ENCODE results near the gene RALGAPA1.
"Not testable (repeated sequence)": the region's sequence is repeated elsewhere in the genome, so short reads cannot be mapped to it uniquely, and the experiment has no call there.

The RALGAPA1 gene

DNA sequence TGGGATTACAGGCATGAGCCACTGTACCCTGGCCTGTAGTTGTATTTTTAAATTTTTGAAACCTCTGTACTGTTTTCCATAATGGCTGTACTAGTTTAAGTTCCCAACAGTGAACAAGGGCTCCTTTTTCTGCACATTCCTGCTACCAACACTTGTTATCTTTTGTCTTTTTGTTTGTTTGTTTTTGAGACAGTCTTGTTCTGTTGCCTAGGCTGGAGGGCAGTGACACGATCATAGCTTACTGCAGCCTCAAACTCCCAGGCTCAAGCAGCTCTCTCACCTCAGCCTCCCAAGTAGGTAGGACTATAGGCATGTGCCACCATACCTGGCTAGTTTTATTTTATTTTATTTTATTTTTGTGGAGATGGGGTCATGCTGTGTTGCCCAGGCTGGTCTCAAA is 40.0 kb upstream of the RALGAPA1 start:
- TF ChIP-seq, protein P1, sequence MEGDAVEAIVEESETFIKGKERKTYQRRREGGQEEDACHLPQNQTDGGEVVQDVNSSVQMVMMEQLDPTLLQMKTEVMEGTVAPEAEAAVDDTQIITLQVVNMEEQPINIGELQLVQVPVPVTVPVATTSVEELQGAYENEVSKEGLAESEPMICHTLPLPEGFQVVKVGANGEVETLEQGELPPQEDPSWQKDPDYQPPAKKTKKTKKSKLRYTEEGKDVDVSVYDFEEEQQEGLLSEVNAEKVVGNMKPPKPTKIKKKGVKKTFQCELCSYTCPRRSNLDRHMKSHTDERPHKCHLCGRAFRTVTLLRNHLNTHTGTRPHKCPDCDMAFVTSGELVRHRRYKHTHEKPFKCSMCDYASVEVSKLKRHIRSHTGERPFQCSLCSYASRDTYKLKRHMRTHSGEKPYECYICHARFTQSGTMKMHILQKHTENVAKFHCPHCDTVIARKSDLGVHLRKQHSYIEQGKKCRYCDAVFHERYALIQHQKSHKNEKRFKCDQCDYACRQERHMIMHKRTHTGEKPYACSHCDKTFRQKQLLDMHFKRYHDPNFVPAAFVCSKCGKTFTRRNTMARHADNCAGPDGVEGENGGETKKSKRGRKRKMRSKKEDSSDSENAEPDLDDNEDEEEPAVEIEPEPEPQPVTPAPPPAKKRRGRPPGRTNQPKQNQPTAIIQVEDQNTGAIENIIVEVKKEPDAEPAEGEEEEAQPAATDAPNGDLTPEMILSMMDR (conservative IDR thresholded peaks at IDR 0.05; ENCODE audit: control insufficient read depth, insufficient read depth, low read depth, low read length) = no peak
- DNase-seq (ENCODE audit: low read depth) = no peak

DNA sequence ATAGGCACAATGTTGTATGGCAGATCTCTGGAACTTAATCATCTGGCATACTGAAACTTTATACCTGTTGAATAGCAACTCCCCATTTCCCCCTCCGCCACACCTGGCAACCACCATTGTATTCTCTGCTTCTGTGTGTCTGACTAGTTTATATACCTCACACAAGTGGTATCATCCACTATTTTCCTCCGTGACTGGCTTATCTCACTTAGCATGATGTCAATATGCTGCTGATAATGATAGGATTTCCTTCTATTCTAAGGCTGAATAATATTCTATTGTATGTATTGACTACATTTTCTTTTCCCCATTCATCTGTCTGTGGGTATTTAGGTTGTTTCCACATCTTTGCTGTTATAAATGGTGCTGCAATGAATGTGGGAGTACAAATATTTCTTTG is 38.5 kb upstream of the RALGAPA1 start:
- TF ChIP-seq, protein P1 (conservative IDR thresholded peaks at IDR 0.05; ENCODE audit: control insufficient read depth, insufficient read depth, low read depth, low read length) = no peak
- no peak overlapping the region for H3K4me3 ChIP-seq (ENCODE audit: control insufficient read depth, low read depth, low read length)
- no peak for DNase-seq (ENCODE audit: low read depth)

More for the DNA sequence above, 40.0 kb upstream of the RALGAPA1 start:
- H3K4me3 ChIP-seq (ENCODE audit: control insufficient read depth, low read depth, low read length) = no peak overlapping the region

- DNase-seq (ENCODE audit: low read depth) = no peak
- TF ChIP-seq, protein P1 (conservative IDR thresholded peaks at IDR 0.05; ENCODE audit: control insufficient read depth, insufficient read depth, low read depth, low read length) = no peak
- H3K4me3 ChIP-seq (ENCODE audit: control insufficient read depth, low read depth, low read length) = no peak overlapping the region
Observed at GRCh38 chr14:35844494-35844893, 35.4 kb upstream of the RALGAPA1 start.

GRCh38 chr14:35842245-35842644 is 33.1 kb upstream of the RALGAPA1 start:
- H3K4me3 ChIP-seq (ENCODE audit: control insufficient read depth, low read depth, low read length); DNase-seq (ENCODE audit: low read depth): not testable (repeated sequence)

GRCh38 chr14:35841704-35842103 is 32.6 kb upstream of the RALGAPA1 start:
- not testable (repeated sequence) for DNase-seq (ENCODE audit: low read depth); H3K4me3 ChIP-seq (ENCODE audit: control insufficient read depth, low read depth, low read length)

DNA sequence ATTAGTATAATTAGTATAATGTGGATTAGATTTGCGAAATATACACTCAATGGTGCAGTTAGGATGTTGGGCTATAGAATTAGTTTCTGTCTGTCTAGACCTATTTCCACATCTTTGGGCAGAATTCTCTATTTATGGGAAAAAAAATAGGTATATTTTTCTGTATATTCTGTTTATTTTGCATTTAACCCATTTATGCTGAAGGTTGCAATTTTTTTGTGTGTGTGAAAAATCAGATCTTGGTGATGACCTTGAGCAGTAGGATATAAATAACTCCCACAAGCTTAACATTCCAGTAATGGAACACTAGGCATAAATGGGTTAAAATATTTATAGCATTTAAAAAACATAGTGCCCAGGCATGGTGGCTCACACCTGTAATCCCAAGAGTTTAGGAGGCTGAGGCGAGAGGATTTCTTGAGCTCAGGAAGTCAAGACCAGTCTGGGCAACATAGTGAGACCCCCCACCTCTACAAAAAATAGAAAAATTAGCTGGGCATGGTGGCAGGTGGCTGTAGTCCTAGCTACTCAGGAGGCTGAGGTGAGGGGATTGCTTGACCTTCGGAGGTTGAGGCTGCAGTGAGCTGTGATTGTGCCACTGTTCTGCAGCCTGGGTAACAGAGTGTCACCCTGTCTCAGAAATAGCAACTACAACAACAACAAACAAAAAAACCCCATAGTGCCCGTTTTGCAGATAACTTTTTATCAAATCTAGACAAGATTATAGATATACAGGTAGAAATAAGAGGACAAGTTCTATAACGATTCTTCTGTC is 26.3 kb upstream of the RALGAPA1 start:
- H3K4me3 ChIP-seq (ENCODE audit: control insufficient read depth, low read depth, low read length) = no peak overlapping the region
- no peak for DNase-seq (ENCODE audit: low read depth)
- TF ChIP-seq, protein P1 (conservative IDR thresholded peaks at IDR 0.05; ENCODE audit: control insufficient read depth, insufficient read depth, low read depth, low read length) = no peak

GRCh38 chr14:35829449-35829848 is 20.4 kb upstream of the RALGAPA1 start:
- peak; percentile 55 for DNase-seq (ENCODE audit: low read depth)
- no peak overlapping the region for H3K4me3 ChIP-seq (ENCODE audit: control insufficient read depth, low read depth, low read length)
- TF ChIP-seq, protein P1 (conservative IDR thresholded peaks at IDR 0.05; ENCODE audit: control insufficient read depth, insufficient read depth, low read depth, low read length) = no peak
